ENCODE data around the gene FCGR2B.
"Not testable (repeated sequence)": the region's sequence is repeated elsewhere in the genome, so short reads cannot be mapped to it uniquely, and the experiment has no call there.

DNA sequence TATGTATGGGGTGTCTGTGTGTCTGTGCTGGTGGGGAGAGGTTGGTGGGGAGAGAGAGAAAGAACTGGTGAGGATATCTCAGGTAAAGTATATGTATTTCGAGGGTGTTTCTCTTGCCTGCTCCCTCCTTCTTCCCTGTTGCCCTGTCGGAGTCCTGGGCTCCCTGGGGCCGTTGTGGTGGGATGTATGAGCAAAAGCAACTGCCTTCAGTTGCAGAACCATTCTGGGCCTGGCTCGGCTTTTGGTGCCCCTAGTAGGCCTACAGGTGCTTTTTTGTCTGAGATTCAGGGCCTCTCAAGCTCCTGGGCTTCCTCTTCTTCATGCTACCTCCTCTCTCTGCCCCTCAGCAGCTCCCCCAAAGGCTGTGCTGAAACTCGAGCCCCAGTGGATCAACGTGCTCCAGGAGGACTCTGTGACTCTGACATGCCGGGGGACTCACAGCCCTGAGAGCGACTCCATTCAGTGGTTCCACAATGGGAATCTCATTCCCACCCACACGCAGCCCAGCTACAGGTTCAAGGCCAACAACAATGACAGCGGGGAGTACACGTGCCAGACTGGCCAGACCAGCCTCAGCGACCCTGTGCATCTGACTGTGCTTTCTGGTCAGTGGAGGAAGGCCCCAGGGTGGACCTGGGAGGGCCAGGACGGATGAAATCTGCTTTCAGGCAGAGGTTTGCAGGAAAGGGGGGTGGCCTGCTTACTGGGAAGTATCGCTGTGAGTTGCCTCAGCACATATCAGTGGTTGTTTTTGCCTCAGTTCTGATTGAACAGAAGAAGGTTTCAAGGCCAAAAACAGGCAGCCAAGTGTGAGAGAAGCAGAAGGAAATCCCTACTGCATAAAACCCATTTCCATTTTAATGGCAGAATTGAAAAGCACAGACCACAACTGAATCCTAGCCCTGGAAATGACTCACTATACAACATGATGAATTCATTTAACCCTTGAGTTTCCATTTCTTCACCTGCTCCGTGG lies 8.4 kb downstream of the FCGR2B start:
- TF ChIP-seq, protein P1, sequence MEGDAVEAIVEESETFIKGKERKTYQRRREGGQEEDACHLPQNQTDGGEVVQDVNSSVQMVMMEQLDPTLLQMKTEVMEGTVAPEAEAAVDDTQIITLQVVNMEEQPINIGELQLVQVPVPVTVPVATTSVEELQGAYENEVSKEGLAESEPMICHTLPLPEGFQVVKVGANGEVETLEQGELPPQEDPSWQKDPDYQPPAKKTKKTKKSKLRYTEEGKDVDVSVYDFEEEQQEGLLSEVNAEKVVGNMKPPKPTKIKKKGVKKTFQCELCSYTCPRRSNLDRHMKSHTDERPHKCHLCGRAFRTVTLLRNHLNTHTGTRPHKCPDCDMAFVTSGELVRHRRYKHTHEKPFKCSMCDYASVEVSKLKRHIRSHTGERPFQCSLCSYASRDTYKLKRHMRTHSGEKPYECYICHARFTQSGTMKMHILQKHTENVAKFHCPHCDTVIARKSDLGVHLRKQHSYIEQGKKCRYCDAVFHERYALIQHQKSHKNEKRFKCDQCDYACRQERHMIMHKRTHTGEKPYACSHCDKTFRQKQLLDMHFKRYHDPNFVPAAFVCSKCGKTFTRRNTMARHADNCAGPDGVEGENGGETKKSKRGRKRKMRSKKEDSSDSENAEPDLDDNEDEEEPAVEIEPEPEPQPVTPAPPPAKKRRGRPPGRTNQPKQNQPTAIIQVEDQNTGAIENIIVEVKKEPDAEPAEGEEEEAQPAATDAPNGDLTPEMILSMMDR (IDR thresholded peaks at IDR 0.05; ENCODE audit: insufficient read depth, low read length) = not testable (repeated sequence)
- TF ChIP-seq, protein P2, sequence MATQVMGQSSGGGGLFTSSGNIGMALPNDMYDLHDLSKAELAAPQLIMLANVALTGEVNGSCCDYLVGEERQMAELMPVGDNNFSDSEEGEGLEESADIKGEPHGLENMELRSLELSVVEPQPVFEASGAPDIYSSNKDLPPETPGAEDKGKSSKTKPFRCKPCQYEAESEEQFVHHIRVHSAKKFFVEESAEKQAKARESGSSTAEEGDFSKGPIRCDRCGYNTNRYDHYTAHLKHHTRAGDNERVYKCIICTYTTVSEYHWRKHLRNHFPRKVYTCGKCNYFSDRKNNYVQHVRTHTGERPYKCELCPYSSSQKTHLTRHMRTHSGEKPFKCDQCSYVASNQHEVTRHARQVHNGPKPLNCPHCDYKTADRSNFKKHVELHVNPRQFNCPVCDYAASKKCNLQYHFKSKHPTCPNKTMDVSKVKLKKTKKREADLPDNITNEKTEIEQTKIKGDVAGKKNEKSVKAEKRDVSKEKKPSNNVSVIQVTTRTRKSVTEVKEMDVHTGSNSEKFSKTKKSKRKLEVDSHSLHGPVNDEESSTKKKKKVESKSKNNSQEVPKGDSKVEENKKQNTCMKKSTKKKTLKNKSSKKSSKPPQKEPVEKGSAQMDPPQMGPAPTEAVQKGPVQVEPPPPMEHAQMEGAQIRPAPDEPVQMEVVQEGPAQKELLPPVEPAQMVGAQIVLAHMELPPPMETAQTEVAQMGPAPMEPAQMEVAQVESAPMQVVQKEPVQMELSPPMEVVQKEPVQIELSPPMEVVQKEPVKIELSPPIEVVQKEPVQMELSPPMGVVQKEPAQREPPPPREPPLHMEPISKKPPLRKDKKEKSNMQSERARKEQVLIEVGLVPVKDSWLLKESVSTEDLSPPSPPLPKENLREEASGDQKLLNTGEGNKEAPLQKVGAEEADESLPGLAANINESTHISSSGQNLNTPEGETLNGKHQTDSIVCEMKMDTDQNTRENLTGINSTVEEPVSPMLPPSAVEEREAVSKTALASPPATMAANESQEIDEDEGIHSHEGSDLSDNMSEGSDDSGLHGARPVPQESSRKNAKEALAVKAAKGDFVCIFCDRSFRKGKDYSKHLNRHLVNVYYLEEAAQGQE (IDR thresholded peaks at IDR 0.05; ENCODE audit: insufficient replicate concordance, low read depth) = not testable (repeated sequence)
- TF ChIP-seq POLR2AphosphoS5, GABPA (IDR thresholded peaks at IDR 0.05; ENCODE audit: low read depth): not testable (repeated sequence)
